Measurements from ENCODE around the gene OGDHL.

GRCh38 chr10:49762566-49762877 is 399 bp upstream of the OGDHL start:
- TF ChIP-seq CTCF (IDR thresholded peaks at IDR 0.05 in 4 of 5, conservative IDR thresholded peaks at IDR 0.05 in 1 of 5) (no peak), POLR2A (IDR thresholded peaks at IDR 0.05) (no peak)
